ENCODE data around the gene CARMIL1.

GRCh38 chr6:25332655-25333071 lies 53.5 kb downstream of the CARMIL1 start:
- no peak for TF ChIP-seq GATA2 (IDR thresholded peaks at IDR 0.05; ENCODE audit: low read depth, low read length)
- TF ChIP-seq GATA3 (IDR thresholded peaks at IDR 0.05; ENCODE audit: low read depth, low read length): no peak

All from SH-SY5Y (cell line).